Activated naive CD4-positive, alpha-beta T cell treated with anti-CD3 and anti-CD28 coated beads, Interleukin-2, amount 50 U/mL, for 72 hours (primary cell): Measurements from ENCODE around the gene SMIM32. TPM values are rescaled to one million over a fixed set of nuclear protein-coding genes. Genes with fewer than 3 reads are reported as not detected.

Experiments used
- ATAC-seq, 2 donors: fragments of 150-1000 bp; cut with Tn5 transposase; 2 replicates each; pipeline ENCODE4 v1.10.0; 2021; ENCODE audit warnings: mild to moderate bottlenecking in 2 of 2, moderate library complexity in 2 of 2
- DNase-seq, 2 donors: peaks; one replicate each; pipeline ENCODE4 v3.0.0; 2021 to 2022; ENCODE audit warnings: low spot score in 2 of 2
- H3K27ac Mint-ChIP-seq, 2 donors: one replicate each; pipeline ENCODE4 v1.8.0; 2022; ENCODE audit warnings: mild to moderate bottlenecking in 2 of 2, mixed read lengths in 2 of 2
- H3K36me3 Mint-ChIP-seq, 2 donors: one replicate each; pipeline ENCODE4 v1.8.0; 2022; ENCODE audit warnings: mixed read lengths in 2 of 2
- H3K9me3 Mint-ChIP-seq, 2 donors: one replicate each; pipeline ENCODE4 v1.8.0; 2022; ENCODE audit warnings: mixed read lengths in 2 of 2
- total RNA-seq, 2 donors: library from RNA; stranded (reverse); gene quantifications; one replicate each; pipeline ENCODE4 v1.2.3, GENCODE V29; 2022

The SMIM32 gene
- not detected for total RNA-seq

GRCh38 chr5:136192526-136193321 is at the start of gene SMIM32:
TSS of gene SMIM32 (minus strand) at chr5:136193162. CDS start at chr5:136192524, 638 bp downstream.
- H3K9me3 Mint-ChIP-seq = peaks cover 0 to 3% of the 10 kb centered on the region in 2 donors
- ATAC-seq = no peak
- peaks cover 0 to 13% of the 10 kb centered on the region in 2 donors for H3K36me3 Mint-ChIP-seq
- DNase-seq = no peak
- no peak within 1 kb of the TSS for H3K27ac Mint-ChIP-seq

- Mint-ChIP-seq H3K9me3 (no peaks in the 10 kb centered on the region), H3K36me3 (no peaks in the 10 kb centered on the region), H3K27ac (no peak overlapping the region)
- DNase-seq = no peak
- ATAC-seq = peak in 1 of 2 donors; percentile 31
Measured at GRCh38 chr5:136242611-136243010, 49.6 kb upstream of the SMIM32 start.

GRCh38 chr5:136242136-136242535 is 49.2 kb upstream of the SMIM32 start:
- no peak for ATAC-seq
- Mint-ChIP-seq H3K9me3 (no peaks in the 10 kb centered on the region), H3K36me3 (no peaks in the 10 kb centered on the region), H3K27ac (no peak overlapping the region)
- no peak for DNase-seq

GRCh38 chr5:136240894-136241293 is 47.9 kb upstream of the SMIM32 start:
- Mint-ChIP-seq H3K9me3 (no peaks in the 10 kb centered on the region), H3K36me3 (no peaks in the 10 kb centered on the region), H3K27ac (no peak overlapping the region)
- no peak for DNase-seq
- ATAC-seq = no peak

- Mint-ChIP-seq H3K9me3 (no peaks in the 10 kb centered on the region), H3K27ac (no peak overlapping the region), H3K36me3 (no peaks in the 10 kb centered on the region)
- DNase-seq (no peak), ATAC-seq (no peak)
Measured at GRCh38 chr5:136236479-136237083, 43.6 kb upstream of the SMIM32 start.

- Mint-ChIP-seq H3K27ac (no peak overlapping the region), H3K36me3 (no peaks in the 10 kb centered on the region), H3K9me3 (no peaks in the 10 kb centered on the region)
- DNase-seq (no peak), ATAC-seq (no peak)
Measured at GRCh38 chr5:136235321-136235720, 42.4 kb upstream of the SMIM32 start.

GRCh38 chr5:136232316-136232715 is 39.4 kb upstream of the SMIM32 start:
- no peaks in the 10 kb centered on the region for H3K36me3 Mint-ChIP-seq
- no peaks in the 10 kb centered on the region for H3K9me3 Mint-ChIP-seq
- H3K27ac Mint-ChIP-seq = no peak overlapping the region
- ATAC-seq = no peak
- no peak for DNase-seq

GRCh38 chr5:136230176-136230575 is 37.2 kb upstream of the SMIM32 start:
- Mint-ChIP-seq H3K36me3 (no peaks in the 10 kb centered on the region), H3K27ac (no peak overlapping the region), H3K9me3 (no peaks in the 10 kb centered on the region)
- ATAC-seq = no peak
- no peak for DNase-seq

- Mint-ChIP-seq H3K27ac (no peak overlapping the region), H3K9me3 (no peaks in the 10 kb centered on the region), H3K36me3 (no peaks in the 10 kb centered on the region)
- ATAC-seq (no peak), DNase-seq (no peak)
Measured at GRCh38 chr5:136228136-136228757, 35.3 kb upstream of the SMIM32 start.

GRCh38 chr5:136226401-136226800 is 33.4 kb upstream of the SMIM32 start:
- peaks cover 0 to under 1% of the 10 kb centered on the region in 2 donors for H3K36me3 Mint-ChIP-seq

GRCh38 chr5:136225796-136226195 is 32.8 kb upstream of the SMIM32 start:
- H3K36me3 Mint-ChIP-seq = peaks cover under 1 to 5% of the 10 kb centered on the region in 2 donors
- H3K9me3 Mint-ChIP-seq = peaks cover 7 to 12% of the 10 kb centered on the region in 2 donors
- ATAC-seq = no peak
- no peak for DNase-seq
- H3K27ac Mint-ChIP-seq = no peak overlapping the region

More at GRCh38 chr5:136226401-136226800, 33.4 kb upstream of the SMIM32 start:
- H3K27ac Mint-ChIP-seq = no peak overlapping the region
- H3K9me3 Mint-ChIP-seq = peaks cover 2 to 8% of the 10 kb centered on the region in 2 donors
- DNase-seq = no peak
- no peak for ATAC-seq

GRCh38 chr5:136222580-136223235 is 29.7 kb upstream of the SMIM32 start:
- DNase-seq (no peak), ATAC-seq (no peak)
- Mint-ChIP-seq H3K36me3 (peaks cover 5 to 6% of the 10 kb centered on the region in 2 donors), H3K9me3 (peaks cover 7 to 12% of the 10 kb centered on the region in 2 donors), H3K27ac (no peak overlapping the region)

- Mint-ChIP-seq H3K9me3 (peaks cover 7 to 12% of the 10 kb centered on the region in 2 donors), H3K27ac (no peak overlapping the region), H3K36me3 (peaks cover 5 to 6% of the 10 kb centered on the region in 2 donors)
- DNase-seq (no peak), ATAC-seq (no peak)
Measured at GRCh38 chr5:136221340-136221739, 28.4 kb upstream of the SMIM32 start.

GRCh38 chr5:136216230-136216629 is 23.3 kb upstream of the SMIM32 start:
- ATAC-seq = no peak
- Mint-ChIP-seq H3K27ac (no peak overlapping the region), H3K9me3 (peaks cover 2 to 3% of the 10 kb centered on the region in 2 donors), H3K36me3 (peaks cover 2 to 6% of the 10 kb centered on the region in 2 donors)
- no peak for DNase-seq

- H3K9me3 Mint-ChIP-seq = no peaks in the 10 kb centered on the region
Measured at GRCh38 chr5:136215812-136216211, 22.9 kb upstream of the SMIM32 start.

GRCh38 chr5:136213919-136214493 is 21.0 kb upstream of the SMIM32 start:
- ATAC-seq = no peak
- H3K36me3 Mint-ChIP-seq = no peaks in the 10 kb centered on the region

More at GRCh38 chr5:136215812-136216211, 22.9 kb upstream of the SMIM32 start:
- peaks cover 0 to 5% of the 10 kb centered on the region in 2 donors for H3K36me3 Mint-ChIP-seq
- DNase-seq = no peak
- no peak for ATAC-seq
- H3K27ac Mint-ChIP-seq = no peak overlapping the region

More at GRCh38 chr5:136213919-136214493, 21.0 kb upstream of the SMIM32 start:
- Mint-ChIP-seq H3K27ac (no peak overlapping the region), H3K9me3 (no peaks in the 10 kb centered on the region)
- no peak for DNase-seq
